HepG2 (cell line): ENCODE results near the gene FGF2. TPM values are rescaled to one million over a fixed set of nuclear protein-coding genes. Genes with fewer than 3 reads are reported as not detected.

Source experiments
- ATAC-seq: fragments of 200-7000 bp; cut with Tn5 transposase; 3 replicates; pipeline ENCODE4 v1.9.1; 2020; ENCODE audit warnings: mild to moderate bottlenecking, moderate library complexity
- BruUV-seq: library from RNA; stranded (reverse); fragments of 400-500 nt; replicated peaks from 2 replicates; lab custom pipeline; 2021; lab: Mats Ljungman, UMichigan
- CTCF ChIA-PET: fragments of 300-600 bp; formaldehyde crosslinking; extraction: SDS; loops from one replicate; lab custom pipeline; 2021; ENCODE audit warnings: low total read pairs, inconsistent platforms, low intra/inter-chr PET ratio; lab: Yijun Ruan, JAX
- POLR2A ChIA-PET: fragments of 350-600 bp; sonication (Branson Sonifier 250); formaldehyde crosslinking; loops from one replicate; lab custom pipeline; 2020; ENCODE audit warnings: antibody characterized with exemption, inconsistent platforms; lab: Yijun Ruan, JAX
- DNase-seq: peaks from one replicate; pipeline ENCODE4 v3.0.0-alpha.2; 2015; ENCODE audit warnings: low spot score
- FAIRE-seq: peaks from 3 replicates; lab custom pipeline; 2011; peaks lifted over from hg19 to GRCh38; lab: Jason Lieb, UNC
- H2AFZ ChIP-seq: one replicate; pipeline ENCODE4 v1.6.1; 2011; ENCODE audit warnings: low read length, inconsistent platforms
- H3K27ac ChIP-seq: fragments of 300-600 bp; 3 replicates; pipeline ENCODE4 v1.8.0; 2011; ENCODE audit warnings: mixed run types, mild to moderate bottlenecking, mixed read lengths, low read length, inconsistent platforms; ENCODE audit not compliant: insufficient read depth; ENCODE audit errors: extremely low read length
- H3K27me3 ChIP-seq, 2 experiments: fragments of 200-600 bp in 1 of 2; 2 replicates in 1 of 2; 3 replicates in 1 of 2; pipeline versions ENCODE4 v1.6.0 to v1.8.0; 2011; ENCODE audit warnings: low read length in 2 of 2, mild to moderate bottlenecking in 2 of 2, moderate library complexity in 2 of 2, inconsistent platforms in 1 of 2; ENCODE audit not compliant: insufficient read depth in 2 of 2, control insufficient read depth in 1 of 2
- H3K36me3 ChIP-seq, 2 experiments: fragments of 200-600 bp in 1 of 2; replicated peaks in 1 of 2; 2 replicates in 1 of 2; 3 replicates in 1 of 2; pipeline versions ENCODE4 v1.5.1 to v1.8.0; 2011; ENCODE audit warnings: low read length in 2 of 2, inconsistent platforms in 1 of 2; ENCODE audit not compliant: insufficient read depth in 2 of 2, control insufficient read depth in 1 of 2
- H3K4me1 ChIP-seq: 2 replicates; pipeline ENCODE4 v1.5.1; 2012; ENCODE audit warnings: low read length, inconsistent platforms; ENCODE audit not compliant: insufficient read depth
- H3K4me2 ChIP-seq: 2 replicates; pipeline ENCODE4 v1.6.0; 2011; ENCODE audit warnings: low read depth, low read length, inconsistent platforms
- H3K4me3 ChIP-seq, 3 experiments: fragments of 200-600 bp in 1 of 3; sonication (generic), shearing (Covaris generic) in 1 of 3; replicated peaks in 1 of 3; 2 replicates each; pipeline ENCODE4 v1.5.1; 2011 to 2016; ENCODE audit warnings: low read length in 3 of 3, inconsistent platforms in 2 of 3, low read depth in 2 of 3, mild to moderate bottlenecking in 2 of 3, control low read depth in 1 of 3, mixed read lengths in 1 of 3; ENCODE audit not compliant: insufficient read depth in 1 of 3
- H3K79me2 ChIP-seq: one replicate; pipeline ENCODE4 v1.6.1; 2011; ENCODE audit warnings: low read length, inconsistent platforms; ENCODE audit not compliant: insufficient read depth
- H3K9ac ChIP-seq: 2 replicates; pipeline ENCODE4 v1.6.0; 2011; ENCODE audit warnings: mild to moderate bottlenecking, low read depth, low read length, inconsistent platforms; ENCODE audit not compliant: insufficient read depth
- H3K9me3 ChIP-seq: 2 replicates; pipeline ENCODE4 v1.5.1; 2012; ENCODE audit warnings: mild to moderate bottlenecking, low read length
- H4K20me1 ChIP-seq: 2 replicates; pipeline ENCODE4 v1.6.0; 2011; ENCODE audit warnings: inconsistent platforms, mild to moderate bottlenecking, low read length, moderate library complexity; ENCODE audit not compliant: insufficient read depth
- ATAD3A ChIP-seq: sonication (generic); formaldehyde crosslinking; IDR thresholded peaks from 2 replicates; pipeline ENCODE4 v1.4.0; 2020; ENCODE audit warnings: missing genetic modification reagents
- CEBPB ChIP-seq: IDR thresholded peaks from 2 replicates; pipeline ENCODE4 v1.6.1; 2011; ENCODE audit warnings: low read depth, low read length, improper control_type of control experiment, borderline replicate concordance
- IKZF5 ChIP-seq: IDR thresholded peaks from 2 replicates; pipeline ENCODE4 v1.6.1; 2018; ENCODE audit warnings: missing genetic modification reagents, mild to moderate bottlenecking, missing compliant biosample characterization
- KDM5B ChIP-seq: sonication (generic); formaldehyde crosslinking; IDR thresholded peaks from 2 replicates; pipeline ENCODE4 v1.4.0; 2020; ENCODE audit warnings: missing genetic modification reagents, mild to moderate bottlenecking, borderline replicate concordance
- MATR3 ChIP-seq: sonication (generic); formaldehyde crosslinking; IDR thresholded peaks from 2 replicates; pipeline ENCODE4 v1.4.0; 2020; ENCODE audit warnings: missing genetic modification reagents
- MEIS1 ChIP-seq: sonication (generic); formaldehyde crosslinking; IDR thresholded peaks from 2 replicates; pipeline ENCODE4 v1.9.0; 2021; ENCODE audit warnings: mild to moderate bottlenecking, missing genetic modification reagents, moderate library complexity, borderline replicate concordance
- PAX8 ChIP-seq: sonication (generic); formaldehyde crosslinking; IDR thresholded peaks from 2 replicates; pipeline ENCODE4 v1.8.0; 2022; ENCODE audit warnings: mild to moderate bottlenecking, missing genetic modification reagents, borderline replicate concordance
- SRY ChIP-seq: sonication (generic); formaldehyde crosslinking; IDR thresholded peaks from 2 replicates; pipeline ENCODE4 v1.8.0; 2022; ENCODE audit warnings: mild to moderate bottlenecking, missing genetic modification reagents
- ZNF670 ChIP-seq: sonication (generic); formaldehyde crosslinking; IDR thresholded peaks from 2 replicates; pipeline ENCODE4 v1.8.0; 2022; ENCODE audit warnings: mild to moderate bottlenecking, missing genetic modification reagents, borderline replicate concordance
- WGBS: methylation state at CpG from one replicate; pipeline ENCODE4 v1.1.6; 2017; ENCODE audit warnings: low lambda C conversion rate; 5-methylcytosine and 5-hydroxymethylcytosine counted together
- in situ Hi-C: cut with HindIII; loops from 2 replicates; pipeline ENCODE4 v1.10.0; 2017; ENCODE audit warnings: low pct_unique_long_range_greater_than_20kb; ENCODE audit not compliant: extremely low pct_ligation_motif_present
- intact Hi-C: fragments of 100-400 bp; cut with micrococcal nuclease; formaldehyde crosslinking; loops from one replicate; pipeline ENCODE4 v1.10.0; 2022; ENCODE audit not compliant: unreplicated experiment
- polyA plus RNA-seq, 8 experiments: library from polyadenylated mRNA; depleted of rRNA in 3 of 8; stranded (reverse) in 7 of 8; unstranded in 1 of 8; fragments of >200 nt; fragmentation: Illumina TruSeq in 4 of 8; extraction: Trizol in 4 of 8; gene quantifications; 2 replicates each; pipeline versions ENCODE4 v1.2.1 to v1.2.3, GENCODE V29; 2011 to 2016; ENCODE audit warnings: low read depth in 4 of 8, missing spikeins in 1 of 8, mixed read lengths in 1 of 8; ENCODE audit not compliant: insufficient read depth in 1 of 8
- total RNA-seq, 5 experiments: library from RNA; depleted of rRNA; stranded (reverse); fragments of >200 nt; fragmentation: Illumina TruSeq; extraction: Trizol; gene quantifications; 2 replicates each; pipeline ENCODE4 v1.2.3, GENCODE V29; 2016; ENCODE audit warnings: low read depth in 1 of 5
- TF ChIP-seq, protein P1 (sequence below): sonication (generic); formaldehyde crosslinking; IDR thresholded peaks from 2 replicates; pipeline ENCODE4 v1.4.0; 2020; ENCODE audit warnings: low read depth, missing genetic modification reagents

FGF2 gene
- total and polyA plus RNA-seq, 2 of the 13 experiments (the other 11 are each of a cell fraction or from before 2014, with no cell fraction given): 0.01 to 0.02 TPM

DNA sequence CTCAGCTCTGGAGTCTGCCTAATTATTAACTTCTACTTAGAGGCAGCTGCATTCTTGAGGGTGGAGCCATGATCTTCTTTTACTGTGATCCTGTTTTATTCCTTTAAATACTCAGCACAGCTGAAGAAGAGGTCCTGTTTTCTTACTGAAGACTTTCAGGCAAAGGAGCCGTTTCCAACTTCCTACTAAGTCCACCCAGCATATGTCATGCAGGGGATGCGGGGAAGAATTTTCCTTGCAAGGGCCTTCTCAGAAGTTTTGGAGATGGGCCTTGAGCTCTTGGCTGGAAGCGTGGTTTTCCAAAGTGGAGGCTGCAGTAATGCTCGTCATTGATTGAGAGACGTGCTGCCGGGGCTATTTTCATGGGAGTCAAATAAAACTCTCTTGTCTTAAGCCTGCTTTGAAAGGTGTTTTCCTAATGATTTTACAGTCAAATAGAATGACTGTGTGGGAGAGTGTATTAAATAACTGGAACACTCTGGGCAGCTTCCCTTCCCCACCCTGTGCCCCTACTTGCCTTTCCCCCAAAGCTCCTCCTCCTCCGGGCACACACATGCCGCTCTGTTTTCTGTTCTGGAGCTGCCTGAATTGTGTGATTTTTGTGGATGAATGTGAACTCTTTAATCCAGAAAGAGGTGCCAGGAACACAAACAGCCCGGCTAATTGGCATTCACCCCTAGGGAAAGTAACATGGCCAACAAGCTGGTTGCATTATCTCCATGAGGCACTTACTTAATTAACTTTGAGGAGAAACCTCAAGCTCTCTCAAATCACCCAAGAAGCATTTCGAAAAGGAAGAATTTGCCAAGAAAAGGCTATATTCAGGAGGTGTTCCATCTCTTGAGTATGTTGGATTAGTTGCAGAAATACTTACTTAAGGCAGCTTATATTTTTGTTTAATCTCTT lies 28.1 kb downstream of the FGF2 start (continued):
- TF ChIP-seq, protein P1, sequence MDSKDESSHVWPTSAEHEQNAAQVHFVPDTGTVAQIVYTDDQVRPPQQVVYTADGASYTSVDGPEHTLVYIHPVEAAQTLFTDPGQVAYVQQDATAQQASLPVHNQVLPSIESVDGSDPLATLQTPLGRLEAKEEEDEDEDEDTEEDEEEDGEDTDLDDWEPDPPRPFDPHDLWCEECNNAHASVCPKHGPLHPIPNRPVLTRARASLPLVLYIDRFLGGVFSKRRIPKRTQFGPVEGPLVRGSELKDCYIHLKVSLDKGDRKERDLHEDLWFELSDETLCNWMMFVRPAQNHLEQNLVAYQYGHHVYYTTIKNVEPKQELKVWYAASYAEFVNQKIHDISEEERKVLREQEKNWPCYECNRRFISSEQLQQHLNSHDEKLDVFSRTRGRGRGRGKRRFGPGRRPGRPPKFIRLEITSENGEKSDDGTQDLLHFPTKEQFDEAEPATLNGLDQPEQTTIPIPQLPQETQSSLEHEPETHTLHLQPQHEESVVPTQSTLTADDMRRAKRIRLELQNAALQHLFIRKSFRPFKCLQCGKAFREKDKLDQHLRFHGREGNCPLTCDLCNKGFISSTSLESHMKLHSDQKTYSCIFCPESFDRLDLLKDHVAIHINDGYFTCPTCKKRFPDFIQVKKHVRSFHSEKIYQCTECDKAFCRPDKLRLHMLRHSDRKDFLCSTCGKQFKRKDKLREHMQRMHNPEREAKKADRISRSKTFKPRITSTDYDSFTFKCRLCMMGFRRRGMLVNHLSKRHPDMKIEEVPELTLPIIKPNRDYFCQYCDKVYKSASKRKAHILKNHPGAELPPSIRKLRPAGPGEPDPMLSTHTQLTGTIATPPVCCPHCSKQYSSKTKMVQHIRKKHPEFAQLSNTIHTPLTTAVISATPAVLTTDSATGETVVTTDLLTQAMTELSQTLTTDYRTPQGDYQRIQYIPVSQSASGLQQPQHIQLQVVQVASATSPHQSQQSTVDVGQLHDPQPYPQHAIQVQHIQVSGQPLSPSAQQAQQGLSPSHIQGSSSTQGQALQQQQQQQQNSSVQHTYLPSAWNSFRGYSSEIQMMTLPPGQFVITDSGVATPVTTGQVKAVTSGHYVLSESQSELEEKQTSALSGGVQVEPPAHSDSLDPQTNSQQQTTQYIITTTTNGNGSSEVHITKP (CRISPR knock-in tag): no peak
- TF ChIP-seq ATAD3A (CRISPR knock-in tag): no peak

DNA sequence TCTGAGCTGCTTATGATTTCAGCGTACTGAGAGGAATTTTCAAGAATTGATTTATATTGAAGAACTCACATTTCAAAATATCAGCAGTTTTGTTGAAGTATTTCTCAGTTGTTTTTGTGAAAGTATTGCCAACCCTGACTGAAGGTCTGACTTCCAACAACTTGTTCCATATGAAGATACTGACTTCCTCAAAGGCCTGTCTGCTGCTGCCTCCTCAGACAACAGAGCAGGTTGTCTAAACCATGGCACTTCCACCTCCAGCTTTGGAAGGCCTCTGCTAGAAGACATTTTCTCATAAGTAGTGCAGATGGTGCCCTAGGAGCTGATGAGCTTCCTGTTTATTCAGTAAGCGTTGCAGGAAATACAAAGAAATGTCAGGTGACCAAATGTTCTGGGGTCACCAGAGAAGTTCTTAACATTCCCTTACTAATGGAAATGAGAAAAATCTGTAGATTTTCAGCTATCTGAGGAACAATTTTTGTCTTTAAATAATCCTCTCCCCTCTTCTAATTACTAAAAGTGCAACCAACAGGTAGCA lies 28.8 kb downstream of the FGF2 start:
- BruUV-seq: no TSS peak
- H2AFZ ChIP-seq: peak overlapping the region; percentile 23
- no peaks in the 10 kb centered on the region for H3K79me2 ChIP-seq
- H3K9me3 ChIP-seq: no peaks in the 10 kb centered on the region
- H3K4me2 ChIP-seq: 0 out of 2 replicates have a peak overlapping the region, but pooled peaks have one; percentile 79
- no peak for TF ChIP-seq CEBPB
- TF ChIP-seq PAX8: no peak
- no peak for TF ChIP-seq IKZF5 (CRISPR knock-in tag)
- no peak for TF ChIP-seq ZNF670 (CRISPR knock-in tag)
- no peak for TF ChIP-seq MEIS1 (CRISPR knock-in tag)
- TF ChIP-seq MATR3 (CRISPR knock-in tag): no peak
- no peak for TF ChIP-seq KDM5B (CRISPR knock-in tag)
- no peak for TF ChIP-seq SRY
- ATAC-seq (no peak), FAIRE-seq (no peak), DNase-seq (no peak)
- intact Hi-C loops: no loop called here
- H3K27me3 ChIP-seq: no peaks in the 10 kb centered on the region; a peak in 1 of 5 replicates
- H3K27ac ChIP-seq: no peak overlapping the region
- no peaks in the 10 kb centered on the region for H4K20me1 ChIP-seq
- 62% methylated on average over 2 of the region's 2 CpGs for WGBS
- H3K4me1 ChIP-seq: peaks cover 27% of the 10 kb centered on the region
- CTCF ChIA-PET: no interaction called here
- H3K9ac ChIP-seq: no peak overlapping the region
- POLR2A ChIA-PET: no interaction called here
- H3K4me3 ChIP-seq: no peak overlapping the region
- no peaks in the 10 kb centered on the region for H3K36me3 ChIP-seq
- in situ Hi-C loops: no loop called here
